HFF-Myc (cell line): Measurements from ENCODE around the gene LYPD6B.

Experiments
- DNase-seq: peaks from one replicate; pipeline ENCODE4 v3.0.0-alpha.2; 2011; ENCODE audit warnings: low read depth; ENCODE audit errors: extremely low read depth
- H3K4me3 ChIP-seq: replicated peaks from 2 replicates; pipeline ENCODE4 v1.5.1; 2011; ENCODE audit warnings: low read depth, mild to moderate bottlenecking, control low read depth, low read length
- TF ChIP-seq, protein P1 (sequence below): IDR thresholded peaks from 2 replicates; pipeline ENCODE4 v1.5.1; 2012; ENCODE audit warnings: mild to moderate bottlenecking, low read depth, low read length, control low read depth; ENCODE audit errors: missing control alignments

LYPD6B gene

DNA sequence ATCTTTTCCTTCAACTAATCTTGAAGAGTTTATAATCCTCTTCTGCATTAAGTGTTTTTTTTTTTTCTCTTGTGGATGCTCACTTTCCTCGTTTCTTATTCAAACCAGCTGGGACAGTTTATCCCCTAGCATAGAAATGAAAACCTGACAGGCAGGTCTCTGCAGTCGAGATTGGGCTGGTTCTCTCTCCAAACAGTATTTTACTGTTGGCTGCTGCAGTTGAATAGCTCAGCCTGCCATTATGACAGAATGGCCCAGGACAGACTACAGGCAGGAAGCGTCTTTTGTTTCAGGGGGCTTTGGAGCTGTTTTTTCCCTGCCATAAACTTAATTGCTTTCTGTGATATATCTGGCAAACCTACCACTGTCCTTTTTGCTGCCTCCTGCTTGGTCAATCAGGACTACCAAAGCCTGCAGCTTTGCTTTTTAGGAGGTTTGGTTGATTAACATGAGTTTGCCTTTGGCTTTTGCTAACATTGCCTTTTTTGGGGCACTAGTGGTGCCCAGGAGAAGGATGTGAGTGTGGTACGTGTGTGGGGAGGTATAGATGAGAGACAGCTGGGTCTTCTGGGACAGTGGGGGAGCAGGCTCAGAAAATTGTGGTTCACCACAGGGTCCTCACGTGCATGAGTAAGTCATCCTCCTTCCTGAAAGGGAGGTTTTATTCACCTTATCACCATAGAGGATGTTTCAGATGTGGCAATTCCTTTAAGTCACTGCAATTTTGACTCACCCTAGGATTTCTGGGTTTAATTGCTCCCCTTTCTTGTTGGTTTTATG is 128.7 kb downstream of the LYPD6B start:
- H3K4me3 ChIP-seq, result no peak overlapping the region
- TF ChIP-seq, protein P1, sequence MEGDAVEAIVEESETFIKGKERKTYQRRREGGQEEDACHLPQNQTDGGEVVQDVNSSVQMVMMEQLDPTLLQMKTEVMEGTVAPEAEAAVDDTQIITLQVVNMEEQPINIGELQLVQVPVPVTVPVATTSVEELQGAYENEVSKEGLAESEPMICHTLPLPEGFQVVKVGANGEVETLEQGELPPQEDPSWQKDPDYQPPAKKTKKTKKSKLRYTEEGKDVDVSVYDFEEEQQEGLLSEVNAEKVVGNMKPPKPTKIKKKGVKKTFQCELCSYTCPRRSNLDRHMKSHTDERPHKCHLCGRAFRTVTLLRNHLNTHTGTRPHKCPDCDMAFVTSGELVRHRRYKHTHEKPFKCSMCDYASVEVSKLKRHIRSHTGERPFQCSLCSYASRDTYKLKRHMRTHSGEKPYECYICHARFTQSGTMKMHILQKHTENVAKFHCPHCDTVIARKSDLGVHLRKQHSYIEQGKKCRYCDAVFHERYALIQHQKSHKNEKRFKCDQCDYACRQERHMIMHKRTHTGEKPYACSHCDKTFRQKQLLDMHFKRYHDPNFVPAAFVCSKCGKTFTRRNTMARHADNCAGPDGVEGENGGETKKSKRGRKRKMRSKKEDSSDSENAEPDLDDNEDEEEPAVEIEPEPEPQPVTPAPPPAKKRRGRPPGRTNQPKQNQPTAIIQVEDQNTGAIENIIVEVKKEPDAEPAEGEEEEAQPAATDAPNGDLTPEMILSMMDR, result no peak
- DNase-seq, result no peak

DNA sequence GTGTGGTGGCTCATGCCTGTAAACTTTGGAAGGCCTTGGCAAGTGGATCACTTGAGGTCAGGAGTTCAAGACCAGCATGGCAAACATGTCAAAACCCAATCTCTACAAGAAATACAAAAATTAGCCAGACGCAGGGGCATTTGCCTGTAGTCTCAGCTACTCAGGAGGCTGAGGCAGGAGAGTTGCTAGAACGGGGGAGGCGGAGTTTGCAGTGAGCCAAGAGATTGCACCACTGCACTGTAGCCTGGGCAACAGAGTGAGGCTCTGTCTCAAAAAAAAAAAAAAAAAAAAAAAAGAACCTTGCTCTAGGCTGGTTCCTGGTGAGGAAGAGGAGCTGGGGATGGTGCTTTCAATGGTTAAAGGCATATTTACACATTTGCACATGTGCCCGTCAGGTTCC is 129.4 kb downstream of the LYPD6B start:
- no peak for DNase-seq
- TF ChIP-seq, protein P1, result no peak
- no peak overlapping the region for H3K4me3 ChIP-seq

DNA sequence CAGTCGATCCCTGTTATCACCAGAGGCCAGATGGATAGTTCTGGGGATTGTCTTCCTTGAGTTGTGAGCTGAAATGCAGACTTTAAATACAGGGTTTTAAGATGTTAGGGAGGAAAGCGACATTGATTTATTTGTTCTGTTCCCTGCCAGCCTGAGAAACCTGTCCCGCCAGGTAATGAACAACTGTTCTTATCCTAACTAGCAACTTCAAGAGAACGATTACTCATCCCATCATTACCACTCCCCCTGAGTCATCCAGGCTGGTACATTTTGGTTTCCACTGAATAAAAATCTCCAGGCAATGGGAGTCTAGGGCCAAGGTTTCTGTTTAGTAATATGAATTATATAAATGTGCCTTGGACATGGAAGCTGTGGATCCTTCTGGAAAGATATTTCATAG is 131.2 kb downstream of the LYPD6B start:
- no peak for DNase-seq
- H3K4me3 ChIP-seq, result no peak overlapping the region
- TF ChIP-seq, protein P1, result no peak

DNA sequence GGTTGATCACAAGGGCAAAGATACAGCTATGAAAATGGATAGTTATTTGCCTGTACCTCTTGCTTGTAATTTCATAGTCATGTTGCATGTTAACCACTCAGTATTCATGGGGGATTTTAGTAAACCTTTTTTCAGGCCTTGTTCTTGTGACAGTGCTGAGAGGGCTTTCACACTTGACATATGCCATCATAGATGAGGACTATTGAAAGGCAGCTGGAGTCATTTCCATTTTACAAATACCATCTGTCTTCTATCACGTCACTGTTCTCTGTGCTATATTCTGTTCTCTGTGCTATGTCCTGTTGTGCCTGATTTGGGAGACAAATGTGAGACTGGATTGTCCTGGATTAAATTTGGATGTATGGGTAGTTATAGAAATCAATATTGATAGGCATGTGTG is 131.7 kb downstream of the LYPD6B start:
- DNase-seq, result no peak
- no peak overlapping the region for H3K4me3 ChIP-seq
- TF ChIP-seq, protein P1, result no peak

DNA sequence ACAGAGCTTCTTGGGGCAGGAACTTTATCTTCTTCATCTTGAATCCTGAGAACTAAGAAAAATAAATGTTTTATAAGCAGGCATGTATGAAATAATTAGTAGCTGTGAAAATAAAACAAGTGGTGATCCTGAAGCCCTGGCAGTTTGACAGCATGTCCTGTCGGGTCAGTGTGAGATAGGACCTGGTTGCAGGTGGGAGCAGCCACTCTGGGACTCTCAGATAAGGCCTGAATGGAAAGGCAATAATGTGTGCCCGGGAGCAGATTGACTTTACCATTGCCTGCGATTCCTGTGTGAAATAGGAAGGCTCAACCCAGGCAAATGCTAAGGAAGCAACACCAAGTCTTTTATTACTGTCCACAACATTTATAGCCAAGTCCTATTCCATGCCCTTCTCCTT is 132.4 kb downstream of the LYPD6B start:
- no peak for DNase-seq
- H3K4me3 ChIP-seq, result no peak overlapping the region
- TF ChIP-seq, protein P1, result no peak

DNA sequence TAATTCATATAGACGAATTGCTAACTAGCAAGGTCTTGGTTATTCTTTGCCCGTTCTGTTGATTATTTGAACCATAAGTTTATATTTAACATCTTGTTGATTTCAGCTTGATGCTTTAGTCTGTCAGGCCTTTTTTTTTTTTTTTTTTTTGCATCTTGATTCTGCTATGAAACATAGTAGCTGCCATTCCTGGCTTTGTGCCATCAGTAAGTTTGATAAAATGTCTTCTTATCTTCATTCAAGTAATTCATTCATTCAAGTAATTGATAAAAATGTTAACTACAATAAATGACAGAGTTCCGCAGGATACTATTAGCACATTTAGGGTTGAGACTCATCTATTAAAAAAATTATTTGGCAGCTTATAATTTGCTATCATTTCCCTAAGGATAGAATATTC is 134.7 kb downstream of the LYPD6B start:
- no peak for DNase-seq
- H3K4me3 ChIP-seq, result no peak overlapping the region
- TF ChIP-seq, protein P1, result no peak

DNA sequence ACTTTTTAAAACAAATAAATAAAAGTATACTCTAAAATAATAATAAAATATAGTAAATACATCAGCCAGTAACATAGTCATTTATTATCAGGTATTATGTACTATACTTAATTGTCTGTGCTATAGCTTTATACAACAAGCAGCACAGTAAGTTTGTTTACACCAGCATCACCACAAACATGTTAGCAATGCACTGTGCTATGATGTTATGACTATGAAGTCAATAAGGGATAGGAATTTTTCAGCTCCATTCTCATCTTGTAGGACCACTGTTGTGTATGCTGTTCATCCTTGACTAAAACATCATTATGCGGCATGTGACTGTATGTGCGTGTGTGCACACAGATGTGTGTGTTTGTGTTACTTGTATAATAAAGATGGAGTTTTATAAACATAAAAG is 137.5 kb downstream of the LYPD6B start:
- DNase-seq, result no peak
- TF ChIP-seq, protein P1, result no peak
- H3K4me3 ChIP-seq, result no peak overlapping the region
